Measurements from ENCODE around the gene CTSC. TPM values are rescaled to one million over a fixed set of nuclear protein-coding genes. Genes with fewer than 3 reads are reported as not detected.
"Not testable (repeated sequence)": the region's sequence is repeated elsewhere in the genome, so short reads cannot be mapped to it uniquely, and the experiment has no call there.

CTSC gene
- total RNA-seq, 4 donors from 2014 or later = 38.5 to 167 (median 109) TPM

DNA sequence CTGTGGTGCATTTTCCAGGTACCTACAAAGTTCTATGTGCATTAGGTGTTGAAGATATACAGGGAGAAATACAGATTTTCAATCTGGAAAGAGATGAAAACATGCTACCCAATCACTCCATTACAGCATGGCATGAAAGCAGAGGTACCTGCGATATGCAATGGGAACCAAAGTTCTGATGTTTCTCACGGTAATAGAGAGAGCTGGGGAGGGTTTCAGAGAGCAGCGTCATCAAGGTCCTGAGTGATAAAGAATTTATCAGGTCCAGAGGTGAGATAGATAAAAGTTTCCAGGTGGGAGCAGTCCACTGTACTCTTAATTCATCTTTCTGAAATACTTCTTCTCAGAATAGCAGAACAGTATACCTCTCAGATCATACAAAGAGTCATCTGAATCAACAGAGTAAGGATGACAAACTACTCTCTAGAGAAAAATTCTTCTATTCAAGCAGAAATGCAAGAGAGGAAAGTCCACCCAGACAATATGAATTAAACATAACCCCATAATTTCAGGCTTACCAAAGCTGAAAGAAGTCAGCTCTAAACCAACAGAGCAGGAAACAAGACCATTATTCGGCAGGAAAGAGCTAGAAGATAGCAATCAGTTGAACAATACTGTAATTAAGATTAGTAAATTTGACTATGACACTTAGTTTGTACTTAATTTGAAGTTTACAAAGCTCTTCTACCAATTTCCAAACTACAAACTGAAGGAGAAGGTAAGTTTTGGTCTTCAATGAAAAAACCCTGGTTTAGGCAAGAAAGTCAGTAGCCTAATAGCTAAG lies 12.8 kb downstream of the CTSC start:
- Histone ChIP-seq H3K9me3 (no peaks in the 10 kb centered on the region), H3K4me3 (no peak overlapping the region), H3K36me3 (peaks cover 0 to 34% (median 0%) of the 10 kb centered on the region in 3 donors), H3K4me1 (peaks cover 0 to 57% (median 9%) of the 10 kb centered on the region in 3 donors), H3K27ac (no peak overlapping the region), H3K27me3 (no peaks in the 10 kb centered on the region)
- TF ChIP-seq POLR2A (IDR thresholded peaks at IDR 0.05) = no peak
- TF ChIP-seq, protein P1, sequence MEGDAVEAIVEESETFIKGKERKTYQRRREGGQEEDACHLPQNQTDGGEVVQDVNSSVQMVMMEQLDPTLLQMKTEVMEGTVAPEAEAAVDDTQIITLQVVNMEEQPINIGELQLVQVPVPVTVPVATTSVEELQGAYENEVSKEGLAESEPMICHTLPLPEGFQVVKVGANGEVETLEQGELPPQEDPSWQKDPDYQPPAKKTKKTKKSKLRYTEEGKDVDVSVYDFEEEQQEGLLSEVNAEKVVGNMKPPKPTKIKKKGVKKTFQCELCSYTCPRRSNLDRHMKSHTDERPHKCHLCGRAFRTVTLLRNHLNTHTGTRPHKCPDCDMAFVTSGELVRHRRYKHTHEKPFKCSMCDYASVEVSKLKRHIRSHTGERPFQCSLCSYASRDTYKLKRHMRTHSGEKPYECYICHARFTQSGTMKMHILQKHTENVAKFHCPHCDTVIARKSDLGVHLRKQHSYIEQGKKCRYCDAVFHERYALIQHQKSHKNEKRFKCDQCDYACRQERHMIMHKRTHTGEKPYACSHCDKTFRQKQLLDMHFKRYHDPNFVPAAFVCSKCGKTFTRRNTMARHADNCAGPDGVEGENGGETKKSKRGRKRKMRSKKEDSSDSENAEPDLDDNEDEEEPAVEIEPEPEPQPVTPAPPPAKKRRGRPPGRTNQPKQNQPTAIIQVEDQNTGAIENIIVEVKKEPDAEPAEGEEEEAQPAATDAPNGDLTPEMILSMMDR (IDR thresholded peaks at IDR 0.05) = no peak
- DNase-seq = no peak
- intact Hi-C loops (cut with DNase I) = no loop called here
- WGBS, 2 donors = 83% methylated on average over 4 of the region's 4 CpGs

DNA sequence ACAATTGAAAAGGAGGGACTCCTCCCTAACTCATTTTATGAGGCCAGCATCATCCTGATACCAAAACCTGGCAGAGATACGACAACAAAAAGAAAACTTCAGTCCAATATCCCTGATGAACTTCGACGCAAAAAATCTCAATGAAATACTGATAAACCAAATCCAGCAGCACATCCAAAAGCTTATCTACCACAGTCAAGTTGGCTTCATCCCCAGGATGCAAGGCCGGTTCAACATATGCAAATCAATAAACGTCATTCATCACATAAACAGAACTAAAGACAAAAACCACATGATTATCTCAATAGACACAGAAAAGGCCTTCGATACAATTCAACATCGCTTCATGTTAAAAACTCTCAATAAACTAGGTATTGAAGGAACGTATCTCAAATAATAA lies 14.7 kb downstream of the CTSC start:
- H3K36me3 ChIP-seq = peaks cover 0 to 31% (median 0%) of the 10 kb centered on the region in 3 donors
- H3K4me3 ChIP-seq; H3K9me3 ChIP-seq; intact Hi-C loops (cut with DNase I); H3K27me3 ChIP-seq; H3K27ac ChIP-seq; DNase-seq: not testable (repeated sequence)
- 75 to 86% methylated on average over 8 of the region's 8 CpGs for WGBS, 2 donors
- H3K4me1 ChIP-seq = peaks cover 0 to 55% (median 12%) of the 10 kb centered on the region in 3 donors

DNA sequence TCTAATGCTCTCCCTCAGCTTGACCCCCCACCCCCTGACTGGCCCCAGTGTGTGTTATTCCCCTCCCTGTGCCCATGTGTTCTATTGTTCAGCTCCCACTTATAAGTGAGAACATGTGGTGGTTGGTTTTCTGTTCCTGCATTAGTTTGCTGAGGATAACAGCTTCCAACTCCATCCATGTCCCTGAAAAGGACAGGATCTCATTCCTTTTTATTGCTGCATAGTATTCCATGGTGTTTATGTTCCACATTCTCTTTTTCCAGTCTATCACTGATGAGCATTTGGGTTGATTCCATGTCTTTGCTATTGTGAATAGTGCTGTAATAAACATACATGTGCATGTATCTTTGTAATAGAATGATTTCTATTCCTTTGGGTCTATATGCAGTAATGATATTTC lies 16.1 kb downstream of the CTSC start:
- DNase-seq; H3K27ac ChIP-seq; H3K9me3 ChIP-seq; H3K4me3 ChIP-seq; intact Hi-C loops (cut with DNase I); H3K27me3 ChIP-seq: not testable (repeated sequence)
- peaks cover 0 to 55% (median 9%) of the 10 kb centered on the region in 3 donors for H3K4me1 ChIP-seq
- peaks cover 0 to 21% (median 0%) of the 10 kb centered on the region in 3 donors for H3K36me3 ChIP-seq

GRCh38 chr11:88320149-88320559 lies 17.4 kb downstream of the CTSC start:
- peaks cover 0 to 57% (median 5%) of the 10 kb centered on the region in 3 donors for H3K4me1 ChIP-seq
- H3K4me3 ChIP-seq = no peak overlapping the region
- 36 to 41% methylated on average over 2 of the region's 2 CpGs for WGBS, 2 donors
- no peak for DNase-seq
- peaks cover 0 to 13% (median 0%) of the 10 kb centered on the region in 3 donors for H3K36me3 ChIP-seq
- H3K9me3 ChIP-seq = no peaks in the 10 kb centered on the region
- no peaks in the 10 kb centered on the region for H3K27me3 ChIP-seq
- no peak overlapping the region for H3K27ac ChIP-seq
- TF ChIP-seq, protein P1 (IDR thresholded peaks at IDR 0.05) = no peak
- TF ChIP-seq POLR2A (IDR thresholded peaks at IDR 0.05) = no peak
- intact Hi-C loops (cut with DNase I) = no loop called here

DNA sequence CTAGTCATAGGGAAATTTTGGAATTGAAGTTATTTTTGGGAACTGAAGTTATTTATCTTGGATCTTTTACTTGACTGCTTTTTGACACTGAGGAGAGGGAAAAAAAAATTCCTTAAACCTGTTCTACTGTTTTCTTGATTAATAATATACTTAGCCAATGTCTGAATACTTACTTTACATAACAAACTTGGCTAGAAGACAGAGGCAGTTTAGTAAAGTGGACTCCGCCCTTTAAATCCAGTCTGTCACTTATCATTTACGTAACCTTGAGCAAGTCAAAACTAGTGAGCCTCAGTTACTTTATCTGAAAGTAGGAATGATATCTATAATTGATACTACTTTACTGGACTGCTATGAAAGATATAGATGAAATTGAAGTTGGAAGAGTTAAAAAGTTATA lies 19.5 kb downstream of the CTSC start:
- no peaks in the 10 kb centered on the region for H3K36me3 ChIP-seq
- no peak overlapping the region for H3K4me3 ChIP-seq
- H3K4me1 ChIP-seq = peaks cover 0 to 51% (median 5%) of the 10 kb centered on the region in 3 donors
- TF ChIP-seq POLR2A (IDR thresholded peaks at IDR 0.05) = no peak
- TF ChIP-seq, protein P1 (IDR thresholded peaks at IDR 0.05) = no peak
- H3K27me3 ChIP-seq = no peaks in the 10 kb centered on the region
- intact Hi-C loops (cut with DNase I) = no loop called here
- DNase-seq = no peak
- WGBS, 2 donors = 56 to 62% methylated on average over 2 of the region's 2 CpGs
- H3K9me3 ChIP-seq = no peaks in the 10 kb centered on the region
- H3K27ac ChIP-seq = peak overlapping the region in 3 of 4 donors; percentile 15 to 34 (median 18)

DNA sequence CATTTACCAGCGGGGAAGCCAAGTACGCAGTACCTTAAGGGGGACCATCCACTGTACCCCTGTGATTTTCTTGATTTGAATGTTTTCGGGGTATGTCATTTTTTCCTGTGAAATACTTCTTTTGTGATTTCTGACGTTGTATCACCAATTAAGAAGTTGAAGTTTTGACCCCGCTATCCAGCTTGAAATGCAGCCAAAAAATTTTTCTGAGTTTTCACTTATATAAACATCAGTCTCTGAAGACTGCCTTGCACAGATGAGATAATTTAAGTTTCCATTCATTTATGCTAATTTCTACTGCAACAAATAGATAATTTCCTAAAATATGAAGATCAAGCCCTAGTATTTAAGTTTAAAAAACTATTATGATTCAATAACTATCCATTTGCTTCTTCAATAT lies 20.0 kb downstream of the CTSC start:
- 69 to 71% methylated on average over 5 of the region's 5 CpGs for WGBS, 2 donors
- H3K36me3 ChIP-seq = no peaks in the 10 kb centered on the region
- no peak for TF ChIP-seq POLR2A (IDR thresholded peaks at IDR 0.05)
- TF ChIP-seq, protein P1 (IDR thresholded peaks at IDR 0.05) = no peak
- H3K4me3 ChIP-seq = no peak overlapping the region
- H3K27ac ChIP-seq = peak overlapping the region in 2 of 4 donors; percentile 18 to 34
- no peaks in the 10 kb centered on the region for H3K27me3 ChIP-seq
- peaks cover 0 to 51% (median 5%) of the 10 kb centered on the region in 3 donors for H3K4me1 ChIP-seq
- H3K9me3 ChIP-seq = no peaks in the 10 kb centered on the region
- intact Hi-C loops (cut with DNase I) = no loop called here
- DNase-seq = no peak
